AG09319 (cell line): ENCODE results near the gene STYXL1.
A peak's percentile ranks its signal among the peaks of the same experiment; 100 is the strongest.

Experiments used
- DNase-seq: peaks from one replicate; pipeline ENCODE4 v3.0.0-alpha.2; 2010; ENCODE audit warnings: low read depth; ENCODE audit errors: extremely low read depth
- TF ChIP-seq, protein P1 (sequence below): IDR thresholded peaks from 2 replicates; pipeline ENCODE4 v1.5.1; 2011; ENCODE audit warnings: low read depth, mild to moderate bottlenecking, inconsistent platforms, low read length, moderate library complexity

The STYXL1 gene

DNA sequence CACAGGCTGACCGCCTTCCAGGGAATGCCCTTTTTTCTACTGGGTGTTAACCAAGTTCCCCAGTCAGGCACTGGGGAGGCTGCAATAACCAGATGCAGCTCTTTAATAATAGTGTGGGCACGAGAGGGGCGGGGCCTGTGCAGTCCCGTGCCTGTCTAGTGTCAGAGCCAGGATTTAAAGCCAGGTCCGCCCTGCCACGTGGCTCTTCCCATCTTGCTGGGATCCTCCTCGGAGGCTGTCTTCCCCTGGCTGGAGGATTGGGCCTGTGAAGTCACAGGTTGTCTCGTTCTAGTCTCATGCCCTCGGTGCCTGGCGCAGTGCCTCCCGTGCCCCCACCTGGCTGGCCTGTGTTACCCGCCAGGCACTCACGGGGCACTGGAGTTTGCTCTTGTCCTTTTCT lies 78.6 kb downstream of the STYXL1 start:
- no peak for DNase-seq
- TF ChIP-seq, protein P1, sequence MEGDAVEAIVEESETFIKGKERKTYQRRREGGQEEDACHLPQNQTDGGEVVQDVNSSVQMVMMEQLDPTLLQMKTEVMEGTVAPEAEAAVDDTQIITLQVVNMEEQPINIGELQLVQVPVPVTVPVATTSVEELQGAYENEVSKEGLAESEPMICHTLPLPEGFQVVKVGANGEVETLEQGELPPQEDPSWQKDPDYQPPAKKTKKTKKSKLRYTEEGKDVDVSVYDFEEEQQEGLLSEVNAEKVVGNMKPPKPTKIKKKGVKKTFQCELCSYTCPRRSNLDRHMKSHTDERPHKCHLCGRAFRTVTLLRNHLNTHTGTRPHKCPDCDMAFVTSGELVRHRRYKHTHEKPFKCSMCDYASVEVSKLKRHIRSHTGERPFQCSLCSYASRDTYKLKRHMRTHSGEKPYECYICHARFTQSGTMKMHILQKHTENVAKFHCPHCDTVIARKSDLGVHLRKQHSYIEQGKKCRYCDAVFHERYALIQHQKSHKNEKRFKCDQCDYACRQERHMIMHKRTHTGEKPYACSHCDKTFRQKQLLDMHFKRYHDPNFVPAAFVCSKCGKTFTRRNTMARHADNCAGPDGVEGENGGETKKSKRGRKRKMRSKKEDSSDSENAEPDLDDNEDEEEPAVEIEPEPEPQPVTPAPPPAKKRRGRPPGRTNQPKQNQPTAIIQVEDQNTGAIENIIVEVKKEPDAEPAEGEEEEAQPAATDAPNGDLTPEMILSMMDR, result no peak

DNA sequence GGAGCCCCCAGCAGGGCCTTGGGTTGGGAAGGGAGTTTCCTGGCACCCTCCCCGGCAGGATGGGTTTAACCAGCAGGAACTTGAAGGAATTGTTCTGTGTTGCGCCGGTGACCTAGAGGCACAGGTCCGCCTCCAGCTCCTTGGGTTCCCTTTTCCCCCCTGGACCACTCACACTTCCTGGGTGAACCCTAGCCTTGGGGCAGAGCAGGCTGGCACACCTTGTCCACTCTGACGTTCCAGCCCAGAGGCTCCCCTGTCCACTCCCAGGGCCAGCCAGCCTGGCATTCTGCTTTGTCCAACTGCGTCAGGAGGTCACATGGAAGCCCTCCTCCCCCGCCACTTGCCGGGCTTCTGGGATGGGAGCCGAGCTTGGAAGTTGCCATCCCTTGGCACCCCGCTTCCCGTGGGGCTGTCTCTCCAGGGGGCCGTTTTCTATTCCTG lies 79.2 kb downstream of the STYXL1 start:
- TF ChIP-seq, protein P1, result no peak

DNA sequence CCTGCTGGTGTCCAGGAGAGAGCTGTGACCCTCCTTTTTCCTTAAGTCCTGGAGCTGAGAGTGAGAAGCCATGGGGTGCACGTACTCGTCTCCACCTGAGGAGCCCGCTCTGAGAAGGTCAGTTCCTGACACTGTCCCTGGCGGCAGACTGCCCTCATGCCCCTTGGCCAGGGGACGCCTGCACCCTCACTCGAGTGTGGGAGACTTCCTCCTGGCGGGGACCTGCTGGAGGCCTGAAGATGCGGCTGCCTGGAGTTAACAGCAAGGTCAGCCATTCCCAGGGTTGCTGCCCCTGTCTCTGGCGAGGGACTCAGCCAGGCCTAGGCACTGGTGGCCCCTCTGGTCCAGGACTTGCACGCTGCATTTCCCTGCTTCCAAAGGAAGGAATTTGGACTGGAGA lies 79.8 kb downstream of the STYXL1 start:
- TF ChIP-seq, protein P1, result no peak
- no peak for DNase-seq

More for the DNA sequence above, 79.2 kb downstream of the STYXL1 start:
- DNase-seq, result no peak

DNA sequence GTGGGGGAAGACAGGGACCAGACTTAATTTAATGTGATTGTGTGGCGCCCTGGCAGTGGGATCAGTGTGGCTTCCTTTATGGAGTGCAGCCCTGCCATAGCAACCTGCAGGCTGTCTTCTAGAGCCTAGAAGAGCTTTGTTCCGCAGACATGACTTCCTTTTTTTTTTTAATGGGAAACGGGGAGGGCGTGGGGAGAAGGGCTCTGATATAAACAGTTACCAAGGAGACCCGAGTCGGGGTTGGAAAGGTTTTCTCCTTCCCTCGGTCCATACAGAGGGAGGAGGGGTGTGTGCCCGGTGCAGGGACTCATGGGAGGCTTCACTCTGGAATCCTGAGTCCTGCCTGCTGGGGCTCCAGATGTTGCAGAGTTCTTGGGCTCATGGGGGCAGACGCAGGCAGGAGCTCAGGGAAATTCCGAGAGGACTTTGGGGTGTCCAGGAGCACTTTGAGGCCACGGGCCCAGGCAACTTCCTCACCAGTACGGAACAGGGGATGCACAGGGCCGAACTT lies 80.3 kb downstream of the STYXL1 start:
- TF ChIP-seq, protein P1, result no peak
- DNase-seq, result no peak

DNA sequence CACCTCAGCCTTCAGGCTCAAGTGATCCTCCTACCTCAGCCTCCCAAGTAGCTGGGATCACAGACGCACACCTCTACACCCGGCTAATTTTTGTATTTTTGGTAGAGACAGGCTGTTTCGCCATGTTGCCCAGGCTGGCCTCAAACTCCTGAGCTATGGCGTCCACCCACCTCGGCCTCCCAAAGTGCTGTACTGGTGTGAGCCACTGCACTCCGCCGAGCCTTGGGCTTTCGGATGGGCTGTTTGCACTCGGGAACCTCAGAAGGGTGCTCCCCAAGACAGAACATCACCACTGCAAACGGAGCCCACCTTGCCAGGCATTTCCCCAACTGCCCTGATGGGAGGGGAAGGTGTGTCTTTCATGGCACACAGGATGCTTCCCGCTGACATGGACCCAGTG lies 80.7 kb downstream of the STYXL1 start:
- DNase-seq, result no peak
- TF ChIP-seq, protein P1, result no peak

DNA sequence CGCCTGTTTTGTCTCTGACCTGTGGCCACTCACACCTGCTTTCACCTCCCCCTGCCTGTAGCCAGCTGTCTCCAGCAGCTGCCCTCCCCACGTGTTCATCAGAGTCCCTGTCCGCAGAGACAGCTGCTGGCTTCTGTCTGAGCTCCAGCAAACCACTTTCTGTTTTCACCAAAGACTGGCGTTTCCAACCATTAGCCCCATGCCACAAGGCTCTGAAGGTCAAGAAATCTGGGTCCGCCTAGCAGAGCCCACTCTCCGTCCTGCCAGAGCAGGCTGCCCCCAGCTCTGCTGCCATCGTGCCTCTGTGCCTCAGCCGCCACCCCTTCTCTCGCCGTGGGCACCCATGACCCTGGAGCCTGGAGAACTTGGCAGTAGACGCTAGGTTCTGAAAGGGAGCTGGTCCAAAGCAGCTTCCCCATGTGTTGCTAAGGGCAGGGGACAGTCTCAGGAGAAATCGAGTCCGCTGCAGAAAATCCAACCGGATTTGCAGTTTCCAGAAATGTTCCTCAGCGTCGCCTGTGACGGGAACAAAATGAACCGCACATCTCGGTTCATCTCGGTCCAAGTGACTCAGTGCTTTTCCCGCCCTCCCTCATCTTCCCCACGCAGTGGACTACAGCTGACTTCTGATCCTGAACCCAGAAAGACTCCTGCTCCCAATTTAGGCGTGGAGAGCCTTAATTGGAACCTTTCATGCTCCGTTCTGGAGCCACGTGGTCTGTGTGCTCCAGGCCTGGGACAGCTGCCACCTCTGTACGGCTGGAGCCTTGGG lies 81.4 kb downstream of the STYXL1 start:
- DNase-seq, result peak; percentile 77
- TF ChIP-seq, protein P1, result no peak

DNA sequence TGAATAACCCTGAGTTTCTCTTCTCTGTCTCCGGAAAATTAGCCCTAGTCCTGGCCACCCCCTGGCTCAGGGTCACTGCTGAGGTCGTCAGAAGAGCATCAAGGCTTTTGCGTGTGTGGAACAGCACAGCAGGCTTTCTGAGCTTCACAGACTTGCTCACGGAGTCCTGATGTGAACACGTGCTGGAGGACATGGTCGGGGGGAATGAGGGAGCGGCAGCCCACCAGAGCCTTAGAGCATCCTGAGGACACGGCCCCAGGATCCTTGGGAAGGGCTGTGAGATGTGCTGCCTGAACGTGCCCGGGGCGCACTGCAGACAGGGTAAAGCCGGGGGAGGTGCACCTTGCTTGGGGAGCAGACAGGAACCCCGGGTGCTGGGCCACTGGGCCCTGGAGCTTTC lies 82.2 kb downstream of the STYXL1 start:
- TF ChIP-seq, protein P1, result no peak
- no peak for DNase-seq
